Glomerular endothelial cell (primary cell): ENCODE results near the gene WTIP. TPM values are rescaled to one million over a fixed set of nuclear protein-coding genes. Genes with fewer than 3 reads are reported as not detected.
"Not testable (repeated sequence)": the region's sequence is repeated elsewhere in the genome, so short reads cannot be mapped to it uniquely, and the experiment has no call there.

ENCODE experiments used
- DNase-seq: peaks from one replicate; pipeline ENCODE4 v3.0.0-alpha.2; 2011; ENCODE audit warnings: low read depth, low spot score; ENCODE audit errors: extremely low read depth
- total RNA-seq: library from RNA; depleted of rRNA; stranded (reverse); fragments of >200 nt; gene quantifications from 2 replicates; pipeline ENCODE4 v1.2.3, GENCODE V29; 2015

WTIP gene
- total RNA-seq, 1 donor from 2014 or later = 18.3 TPM

- DNase-seq = no peak
Measured at GRCh38 chr19:34502582-34503411, 21.2 kb downstream of the WTIP start.

- no peak for DNase-seq
Measured at GRCh38 chr19:34503531-34504272, 22.1 kb downstream of the WTIP start.

- no peak for DNase-seq
Measured at GRCh38 chr19:34504273-34504808, 22.8 kb downstream of the WTIP start.

- DNase-seq = no peak
Measured at GRCh38 chr19:34504809-34505291, 23.3 kb downstream of the WTIP start.

GRCh38 chr19:34505321-34506025, 23.9 kb downstream of the WTIP start:
- DNase-seq = no peak

- DNase-seq = no peak
Measured at GRCh38 chr19:34506026-34506370, 24.4 kb downstream of the WTIP start.

- DNase-seq = no peak
Measured at GRCh38 chr19:34507414-34508067, 26.0 kb downstream of the WTIP start.

- no peak for DNase-seq
Measured at GRCh38 chr19:34508540-34508939, 27.0 kb downstream of the WTIP start.

- DNase-seq = not testable (repeated sequence)
Measured at GRCh38 chr19:34510904-34511303, 29.3 kb downstream of the WTIP start.

- DNase-seq = no peak
Measured at GRCh38 chr19:34512254-34512822, 30.8 kb downstream of the WTIP start.

- DNase-seq = no peak
Measured at GRCh38 chr19:34513767-34514166, 32.2 kb downstream of the WTIP start.

- no peak for DNase-seq
Measured at GRCh38 chr19:34519602-34520001, 38.0 kb downstream of the WTIP start.

- no peak for DNase-seq
Measured at GRCh38 chr19:34523408-34523807, 41.9 kb downstream of the WTIP start.

GRCh38 chr19:34525001-34525400, 43.4 kb downstream of the WTIP start:
- DNase-seq = no peak

GRCh38 chr19:34534206-34534605, 52.6 kb downstream of the WTIP start:
- DNase-seq = no peak

GRCh38 chr19:34539396-34539795, 57.8 kb downstream of the WTIP start:
- DNase-seq = no peak

GRCh38 chr19:34540811-34541557, 59.4 kb downstream of the WTIP start:
- DNase-seq = no peak

GRCh38 chr19:34549833-34550232, 68.3 kb downstream of the WTIP start:
- no peak for DNase-seq

- DNase-seq = no peak
Measured at GRCh38 chr19:34555447-34555846, 73.9 kb downstream of the WTIP start.

GRCh38 chr19:34556488-34556887, 74.9 kb downstream of the WTIP start:
- DNase-seq = no peak
